Measurements from ENCODE around the gene MARCHF4.

DNA sequence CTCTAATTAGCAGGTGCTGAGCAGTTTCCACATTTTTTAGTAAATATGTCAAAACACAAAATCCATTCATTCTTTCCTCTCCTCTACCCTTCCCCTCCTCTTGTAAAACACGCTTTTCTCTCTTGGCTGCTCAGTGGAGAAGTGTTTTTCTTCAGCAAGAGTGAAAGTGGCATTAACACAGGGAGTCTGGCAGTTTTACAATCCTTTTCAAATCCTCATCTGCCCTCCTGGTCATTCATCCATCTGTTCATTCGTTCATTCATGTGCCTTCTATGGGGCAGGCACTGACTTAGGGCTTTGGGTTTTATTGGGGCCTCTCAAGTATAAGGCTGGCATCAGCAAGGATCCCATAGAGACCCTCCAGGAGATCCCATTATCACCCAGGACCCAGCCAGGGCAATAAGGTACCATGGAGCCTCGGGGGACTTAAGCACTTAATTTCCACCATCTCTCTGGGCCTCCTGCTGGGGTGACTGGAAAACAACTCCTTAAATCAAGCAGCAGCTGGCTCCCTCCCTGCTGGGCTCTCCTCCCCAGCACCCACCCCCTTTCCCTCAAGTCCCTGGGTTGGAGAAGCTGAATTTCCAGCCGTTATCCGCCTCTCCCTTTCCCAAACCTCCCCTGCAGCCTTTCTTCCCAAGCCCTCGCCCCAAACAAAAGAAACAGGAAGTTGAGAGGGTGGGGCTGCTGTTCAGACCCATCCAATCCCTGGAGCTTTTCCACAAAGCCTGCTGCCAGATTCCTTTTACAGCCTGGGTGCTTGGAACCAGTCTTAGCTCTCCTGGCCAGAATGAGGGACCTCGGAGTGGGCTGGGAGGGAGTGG, 32.6 kb downstream of the MARCHF4 start:
- no peak for TF ChIP-seq POLR2A (IDR thresholded peaks at IDR 0.05)
- TF ChIP-seq, protein P1, sequence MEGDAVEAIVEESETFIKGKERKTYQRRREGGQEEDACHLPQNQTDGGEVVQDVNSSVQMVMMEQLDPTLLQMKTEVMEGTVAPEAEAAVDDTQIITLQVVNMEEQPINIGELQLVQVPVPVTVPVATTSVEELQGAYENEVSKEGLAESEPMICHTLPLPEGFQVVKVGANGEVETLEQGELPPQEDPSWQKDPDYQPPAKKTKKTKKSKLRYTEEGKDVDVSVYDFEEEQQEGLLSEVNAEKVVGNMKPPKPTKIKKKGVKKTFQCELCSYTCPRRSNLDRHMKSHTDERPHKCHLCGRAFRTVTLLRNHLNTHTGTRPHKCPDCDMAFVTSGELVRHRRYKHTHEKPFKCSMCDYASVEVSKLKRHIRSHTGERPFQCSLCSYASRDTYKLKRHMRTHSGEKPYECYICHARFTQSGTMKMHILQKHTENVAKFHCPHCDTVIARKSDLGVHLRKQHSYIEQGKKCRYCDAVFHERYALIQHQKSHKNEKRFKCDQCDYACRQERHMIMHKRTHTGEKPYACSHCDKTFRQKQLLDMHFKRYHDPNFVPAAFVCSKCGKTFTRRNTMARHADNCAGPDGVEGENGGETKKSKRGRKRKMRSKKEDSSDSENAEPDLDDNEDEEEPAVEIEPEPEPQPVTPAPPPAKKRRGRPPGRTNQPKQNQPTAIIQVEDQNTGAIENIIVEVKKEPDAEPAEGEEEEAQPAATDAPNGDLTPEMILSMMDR (IDR thresholded peaks at IDR 0.05) = no peak
- no peak for TF ChIP-seq EP300 (IDR thresholded peaks at IDR 0.05)
